ENCODE data around the gene SCN2B. TPM values are rescaled to one million over a fixed set of nuclear protein-coding genes. Genes with fewer than 3 reads are reported as not detected.

SCN2B gene
- polyA plus RNA-seq, 1 donor from 2014 or later, result 1.1 TPM

DNA sequence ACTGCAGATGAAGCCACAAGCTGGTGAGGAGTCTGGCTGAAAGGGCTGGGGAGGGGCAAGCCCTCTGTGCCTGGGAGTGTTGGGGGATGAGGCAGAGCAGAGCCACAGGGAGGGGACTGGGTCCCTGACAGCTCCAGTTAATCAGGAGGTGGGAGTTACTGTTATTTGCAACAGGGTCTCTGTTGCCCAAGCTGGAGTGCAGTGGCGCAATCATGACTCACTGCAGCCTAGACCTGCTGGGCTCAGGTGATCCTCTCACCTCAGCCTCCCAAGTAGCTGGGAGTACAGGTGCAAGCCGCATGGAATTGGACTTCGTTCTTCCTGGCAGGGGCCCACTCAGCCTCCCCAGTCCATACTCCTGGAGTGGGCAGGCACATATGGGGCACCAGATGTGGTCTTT, 7.7 kb downstream of the SCN2B start:
- no peak overlapping the region for H3K4me2 ChIP-seq (ENCODE audit: low read length)
- H3K9me2 ChIP-seq (ENCODE audit: insufficient read depth, low read length), result no peaks in the 10 kb centered on the region
- H3K9ac ChIP-seq (ENCODE audit: low read length), result no peak overlapping the region
- H3K9me3 ChIP-seq (ENCODE audit: low read length), result no peaks in the 10 kb centered on the region
- H3K4me3 ChIP-seq (ENCODE audit: low read length), result no peak overlapping the region
- no peak overlapping the region for H2AFZ ChIP-seq (ENCODE audit: low read depth, low read length)
- no peaks in the 10 kb centered on the region for H3K36me3 ChIP-seq (ENCODE audit: insufficient read depth, low read length)
- TF ChIP-seq, protein P1, sequence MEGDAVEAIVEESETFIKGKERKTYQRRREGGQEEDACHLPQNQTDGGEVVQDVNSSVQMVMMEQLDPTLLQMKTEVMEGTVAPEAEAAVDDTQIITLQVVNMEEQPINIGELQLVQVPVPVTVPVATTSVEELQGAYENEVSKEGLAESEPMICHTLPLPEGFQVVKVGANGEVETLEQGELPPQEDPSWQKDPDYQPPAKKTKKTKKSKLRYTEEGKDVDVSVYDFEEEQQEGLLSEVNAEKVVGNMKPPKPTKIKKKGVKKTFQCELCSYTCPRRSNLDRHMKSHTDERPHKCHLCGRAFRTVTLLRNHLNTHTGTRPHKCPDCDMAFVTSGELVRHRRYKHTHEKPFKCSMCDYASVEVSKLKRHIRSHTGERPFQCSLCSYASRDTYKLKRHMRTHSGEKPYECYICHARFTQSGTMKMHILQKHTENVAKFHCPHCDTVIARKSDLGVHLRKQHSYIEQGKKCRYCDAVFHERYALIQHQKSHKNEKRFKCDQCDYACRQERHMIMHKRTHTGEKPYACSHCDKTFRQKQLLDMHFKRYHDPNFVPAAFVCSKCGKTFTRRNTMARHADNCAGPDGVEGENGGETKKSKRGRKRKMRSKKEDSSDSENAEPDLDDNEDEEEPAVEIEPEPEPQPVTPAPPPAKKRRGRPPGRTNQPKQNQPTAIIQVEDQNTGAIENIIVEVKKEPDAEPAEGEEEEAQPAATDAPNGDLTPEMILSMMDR (IDR thresholded peaks at IDR 0.05; ENCODE audit: poor library complexity, severe bottlenecking), result no peak
- TF ChIP-seq SMC3 (conservative IDR thresholded peaks at IDR 0.05; ENCODE audit: poor library complexity), result no peak
- no peak for TF ChIP-seq EZH2 (IDR thresholded peaks at IDR 0.05; ENCODE audit: borderline replicate concordance, insufficient read depth, low read length, poor library complexity, severe bottlenecking)
- no peak for TF ChIP-seq TAF1 (IDR thresholded peaks at IDR 0.05; ENCODE audit: low read depth)
- no peak for TF ChIP-seq POLR2AphosphoS5 (IDR thresholded peaks at IDR 0.05)
- TF ChIP-seq MXI1 (conservative IDR thresholded peaks at IDR 0.05; ENCODE audit: poor library complexity, severe bottlenecking), result no peak
- no peak for TF ChIP-seq EP300 (conservative IDR thresholded peaks at IDR 0.05; ENCODE audit: poor library complexity, severe bottlenecking)
- TF ChIP-seq, protein P2, sequence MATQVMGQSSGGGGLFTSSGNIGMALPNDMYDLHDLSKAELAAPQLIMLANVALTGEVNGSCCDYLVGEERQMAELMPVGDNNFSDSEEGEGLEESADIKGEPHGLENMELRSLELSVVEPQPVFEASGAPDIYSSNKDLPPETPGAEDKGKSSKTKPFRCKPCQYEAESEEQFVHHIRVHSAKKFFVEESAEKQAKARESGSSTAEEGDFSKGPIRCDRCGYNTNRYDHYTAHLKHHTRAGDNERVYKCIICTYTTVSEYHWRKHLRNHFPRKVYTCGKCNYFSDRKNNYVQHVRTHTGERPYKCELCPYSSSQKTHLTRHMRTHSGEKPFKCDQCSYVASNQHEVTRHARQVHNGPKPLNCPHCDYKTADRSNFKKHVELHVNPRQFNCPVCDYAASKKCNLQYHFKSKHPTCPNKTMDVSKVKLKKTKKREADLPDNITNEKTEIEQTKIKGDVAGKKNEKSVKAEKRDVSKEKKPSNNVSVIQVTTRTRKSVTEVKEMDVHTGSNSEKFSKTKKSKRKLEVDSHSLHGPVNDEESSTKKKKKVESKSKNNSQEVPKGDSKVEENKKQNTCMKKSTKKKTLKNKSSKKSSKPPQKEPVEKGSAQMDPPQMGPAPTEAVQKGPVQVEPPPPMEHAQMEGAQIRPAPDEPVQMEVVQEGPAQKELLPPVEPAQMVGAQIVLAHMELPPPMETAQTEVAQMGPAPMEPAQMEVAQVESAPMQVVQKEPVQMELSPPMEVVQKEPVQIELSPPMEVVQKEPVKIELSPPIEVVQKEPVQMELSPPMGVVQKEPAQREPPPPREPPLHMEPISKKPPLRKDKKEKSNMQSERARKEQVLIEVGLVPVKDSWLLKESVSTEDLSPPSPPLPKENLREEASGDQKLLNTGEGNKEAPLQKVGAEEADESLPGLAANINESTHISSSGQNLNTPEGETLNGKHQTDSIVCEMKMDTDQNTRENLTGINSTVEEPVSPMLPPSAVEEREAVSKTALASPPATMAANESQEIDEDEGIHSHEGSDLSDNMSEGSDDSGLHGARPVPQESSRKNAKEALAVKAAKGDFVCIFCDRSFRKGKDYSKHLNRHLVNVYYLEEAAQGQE (IDR thresholded peaks at IDR 0.05; ENCODE audit: borderline replicate concordance), result no peak
- TF ChIP-seq RAD21 (conservative IDR thresholded peaks at IDR 0.05), result no peak
- no peaks in the 10 kb centered on the region for H3K79me2 ChIP-seq (replicated peaks; ENCODE audit: insufficient read depth, low read length)
- no peak overlapping the region for H3K27ac ChIP-seq (ENCODE audit: low read length)
- no peaks in the 10 kb centered on the region for H3F3A ChIP-seq (ENCODE audit: insufficient read depth, low read length, poor library complexity, severe bottlenecking)
- H4K20me1 ChIP-seq (ENCODE audit: insufficient read depth), result no peaks in the 10 kb centered on the region
- H3K27me3 ChIP-seq (ENCODE audit: insufficient read depth, low read depth, low read length), result peaks cover 17% of the 10 kb centered on the region

DNA sequence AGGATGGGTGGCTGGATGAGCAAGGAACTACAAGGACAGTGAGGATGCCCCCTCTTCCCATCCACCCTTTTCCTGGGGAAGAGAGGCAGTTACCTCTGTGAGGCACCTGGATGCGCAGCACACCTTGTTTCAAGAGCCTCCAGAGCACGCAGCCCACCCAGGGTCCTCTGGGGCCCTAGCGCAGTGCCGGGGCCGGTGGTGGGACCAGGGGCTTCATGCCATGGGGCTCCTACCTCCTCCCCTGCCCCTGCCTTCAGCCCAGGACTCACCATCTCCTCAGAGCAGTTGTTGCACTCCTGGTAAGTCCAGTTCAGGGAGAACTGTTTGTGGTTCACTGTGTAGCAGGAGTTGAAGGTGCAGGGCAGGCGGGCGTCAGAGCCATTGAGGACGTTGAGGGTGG, 8.1 kb downstream of the SCN2B start:
- Histone ChIP-seq H3K4me3 (ENCODE audit: low read length) (no peak overlapping the region), H2AFZ (ENCODE audit: low read depth, low read length) (no peak overlapping the region), H3F3A (ENCODE audit: insufficient read depth, low read length, poor library complexity, severe bottlenecking) (no peaks in the 10 kb centered on the region), H3K4me2 (ENCODE audit: low read length) (no peak overlapping the region), H4K20me1 (ENCODE audit: insufficient read depth) (no peaks in the 10 kb centered on the region), H3K9ac (ENCODE audit: low read length) (no peak overlapping the region), H3K9me2 (ENCODE audit: insufficient read depth, low read length) (no peaks in the 10 kb centered on the region), H3K27me3 (ENCODE audit: insufficient read depth, low read depth, low read length) (peaks cover 17% of the 10 kb centered on the region), H3K27ac (ENCODE audit: low read length) (no peak overlapping the region), H3K79me2 (replicated peaks; ENCODE audit: insufficient read depth, low read length) (no peaks in the 10 kb centered on the region), H3K36me3 (ENCODE audit: insufficient read depth, low read length) (no peaks in the 10 kb centered on the region), H3K9me3 (ENCODE audit: low read length) (no peaks in the 10 kb centered on the region)
- TF ChIP-seq POLR2AphosphoS5 (IDR thresholded peaks at IDR 0.05) (no peak), EP300 (conservative IDR thresholded peaks at IDR 0.05; ENCODE audit: poor library complexity, severe bottlenecking) (no peak), SMC3 (conservative IDR thresholded peaks at IDR 0.05; ENCODE audit: poor library complexity) (no peak), TAF1 (IDR thresholded peaks at IDR 0.05; ENCODE audit: low read depth) (no peak), RAD21 (conservative IDR thresholded peaks at IDR 0.05) (no peak), MXI1 (conservative IDR thresholded peaks at IDR 0.05; ENCODE audit: poor library complexity, severe bottlenecking) (no peak), EZH2 (IDR thresholded peaks at IDR 0.05; ENCODE audit: borderline replicate concordance, insufficient read depth, low read length, poor library complexity, severe bottlenecking) (no peak)
- TF ChIP-seq, protein P2 (IDR thresholded peaks at IDR 0.05; ENCODE audit: borderline replicate concordance), result no peak
- TF ChIP-seq, protein P1 (IDR thresholded peaks at IDR 0.05; ENCODE audit: poor library complexity, severe bottlenecking), result no peak

Measured in neural cell (in vitro differentiated cells).